ENCODE results near the gene ATP11A.

- TF ChIP-seq CTCF (conservative IDR thresholded peaks at IDR 0.05; ENCODE audit: low read depth, low read length) (no peak), EZH2 (IDR thresholded peaks at IDR 0.05; ENCODE audit: borderline replicate concordance, low read depth, low read length, poor library complexity, severe bottlenecking) (no peak)
Observed at GRCh38 chr13:112746044-112746443, 56.2 kb downstream of the ATP11A start.
